Lower leg skin (tissue), 4 donors: ENCODE measurements around the gene JPH3. TPM values are rescaled to one million over a fixed set of nuclear protein-coding genes. Genes with fewer than 3 reads are reported as not detected.

Source experiments
- DNase-seq, 2 donors: peaks; one replicate each; pipeline ENCODE4 v3.0.0-alpha.2; 2019; ENCODE audit warnings: low spot score in 2 of 2
- H3K4me3 ChIP-seq: fragments of 200-600 bp; sonication (generic); 2 replicates; pipeline ENCODE4 v1.5.1; 2017; ENCODE audit warnings: mild to moderate bottlenecking, low read depth; ENCODE audit not compliant: poor library complexity, severe bottlenecking
- CTCF ChIP-seq, 3 donors: fragments of 450-650 bp; IDR thresholded peaks; one replicate each; pipeline ENCODE4 v1.5.1; 2016; ENCODE audit warnings: antibody characterized with exemption in 3 of 3, mild to moderate bottlenecking in 3 of 3, moderate library complexity in 2 of 3
- POLR2A ChIP-seq, 2 donors: fragments of 450-650 bp; IDR thresholded peaks; one replicate each; pipeline ENCODE4 v1.6.1; 2016 to 2017; ENCODE audit warnings: antibody characterized with exemption in 2 of 2, mild to moderate bottlenecking in 1 of 2, moderate library complexity in 1 of 2
- WGBS, 2 donors: methylation state at CpG; one replicate each; pipeline ENCODE4 v1.1.5; 2018; 5-methylcytosine and 5-hydroxymethylcytosine counted together
- intact Hi-C: fragments of 100-400 bp; cut with DNase I; formaldehyde crosslinking; loops from one replicate; pipeline ENCODE4 v1.15.0; 2023; ENCODE audit warnings: low total_unique reads
- total RNA-seq, 4 donors: library from RNA; depleted of rRNA; stranded (reverse); fragments of >200 nt; gene quantifications; one replicate each; pipeline ENCODE4 v1.1.0, GENCODE V29; 2016

Gene JPH3
- total RNA-seq, 4 donors from 2014 or later = not detected

GRCh38 chr16:87598431-87598830 lies 3.9 kb upstream of the JPH3 start:
- TF ChIP-seq CTCF (IDR thresholded peaks at IDR 0.05) (no peak), POLR2A (IDR thresholded peaks at IDR 0.05) (no peak)
- DNase-seq = no peak
- WGBS, 2 donors = 78 to 84% methylated on average over 5 of the region's 5 CpGs
- no peak overlapping the region for H3K4me3 ChIP-seq
- intact Hi-C loops = no loop called here

GRCh38 chr16:87600246-87600645 lies 2.1 kb upstream of the JPH3 start:
- WGBS, 2 donors = 61 to 69% methylated on average over 6 of the region's 6 CpGs
- no peak for TF ChIP-seq CTCF (IDR thresholded peaks at IDR 0.05)
- no peak for TF ChIP-seq POLR2A (IDR thresholded peaks at IDR 0.05)
- no peak for DNase-seq
- no peak overlapping the region for H3K4me3 ChIP-seq
- intact Hi-C loops = no loop called here

GRCh38 chr16:87601401-87601981 lies 817 bp upstream of the JPH3 start:
- no peak for TF ChIP-seq CTCF (IDR thresholded peaks at IDR 0.05)
- DNase-seq = no peak
- 2 to 6% methylated on average over 30 to 32 of the region's 32 CpGs for WGBS, 2 donors
- H3K4me3 ChIP-seq = no peak overlapping the region
- intact Hi-C loops = no loop called here

- DNase-seq = no peak
- intact Hi-C loops = no loop called here
- TF ChIP-seq POLR2A (IDR thresholded peaks at IDR 0.05) (no peak), CTCF (IDR thresholded peaks at IDR 0.05) (no peak)
- no peak overlapping the region for H3K4me3 ChIP-seq
- WGBS, 2 donors = 2 to 3% methylated on average over 65 to 79 of the region's 97 CpGs
Observed at GRCh38 chr16:87602821-87603683, 744 bp downstream of the JPH3 start.

- TF ChIP-seq CTCF (IDR thresholded peaks at IDR 0.05) (no peak), POLR2A (IDR thresholded peaks at IDR 0.05) (no peak)
- H3K4me3 ChIP-seq = no peak overlapping the region
- intact Hi-C loops = no loop called here
- WGBS, 2 donors = 12 to 13% methylated on average over 33 to 36 of the region's 44 CpGs
- DNase-seq = no peak
Observed at GRCh38 chr16:87603684-87604633, 1.7 kb downstream of the JPH3 start.
